ENCODE results near the gene CAAP1.
A peak's percentile ranks its signal among the peaks of the same experiment; 100 is the strongest.
"Not testable (repeated sequence)": the region's sequence is repeated elsewhere in the genome, so short reads cannot be mapped to it uniquely, and the experiment has no call there.

CAAP1 gene

GRCh38 chr9:26892251-26893029, at the start of gene CAAP1:
TSS of gene CAAP1 (minus strand) at chr9:26892802. CDS start at chr9:26892715, 87 bp downstream.
- peak; percentile 89 for DNase-seq (ENCODE audit: low read depth)

DNA sequence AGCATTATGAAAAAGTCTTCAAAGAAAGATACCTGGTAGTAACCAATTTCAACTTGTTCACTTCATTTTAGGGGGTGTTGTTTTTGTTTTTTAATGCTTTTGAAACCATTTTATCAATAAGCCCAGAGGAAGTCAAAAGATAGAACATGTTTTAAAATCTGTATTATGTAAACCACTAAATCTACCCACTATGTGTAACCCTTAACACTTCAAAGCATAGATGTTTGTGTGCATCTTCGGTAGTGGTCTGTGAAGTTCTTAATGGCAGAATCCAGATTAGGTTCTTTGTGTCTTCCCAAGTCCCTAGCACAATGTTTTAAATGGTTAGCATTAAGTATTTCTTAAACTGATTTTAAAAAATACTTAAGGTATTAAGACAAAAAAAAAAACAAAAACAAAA, 48.2 kb upstream of the CAAP1 start:
- no peak for DNase-seq (ENCODE audit: low read depth)

GRCh38 chr9:26939955-26940711, 47.5 kb upstream of the CAAP1 start:
- no peak for DNase-seq (ENCODE audit: low read depth)

DNA sequence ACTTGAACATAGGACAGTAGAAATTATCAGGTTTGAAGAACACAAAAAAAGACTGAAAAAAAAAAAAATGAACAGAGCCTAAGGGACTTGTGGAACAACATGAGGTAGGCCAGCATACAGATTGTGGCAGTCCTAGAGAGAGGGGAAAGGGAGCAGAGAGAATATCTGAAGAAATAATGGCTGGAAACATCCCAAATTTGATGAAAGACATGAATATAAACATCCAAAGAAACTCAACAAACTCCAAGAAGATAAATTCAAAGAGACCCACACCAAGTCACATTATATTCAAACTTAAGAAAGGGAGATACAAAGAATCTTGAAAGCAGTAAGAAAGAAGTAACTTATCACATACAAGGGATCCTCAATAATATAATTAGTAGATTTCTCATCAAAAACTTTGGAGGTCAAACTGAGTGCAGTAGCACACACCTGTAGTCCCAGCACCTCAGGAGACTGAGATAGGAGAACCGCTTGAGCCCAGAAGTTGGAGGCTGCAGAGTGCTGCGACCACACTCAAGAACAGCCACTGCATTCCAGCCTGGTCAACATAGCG, 45.3 kb upstream of the CAAP1 start:
- DNase-seq (ENCODE audit: low read depth) = no peak

GRCh38 chr9:26935847-26936246, 43.2 kb upstream of the CAAP1 start:
- no peak for DNase-seq (ENCODE audit: low read depth)

- no peak for DNase-seq (ENCODE audit: low read depth)
Observed at GRCh38 chr9:26928902-26929495, 36.4 kb upstream of the CAAP1 start.

DNA sequence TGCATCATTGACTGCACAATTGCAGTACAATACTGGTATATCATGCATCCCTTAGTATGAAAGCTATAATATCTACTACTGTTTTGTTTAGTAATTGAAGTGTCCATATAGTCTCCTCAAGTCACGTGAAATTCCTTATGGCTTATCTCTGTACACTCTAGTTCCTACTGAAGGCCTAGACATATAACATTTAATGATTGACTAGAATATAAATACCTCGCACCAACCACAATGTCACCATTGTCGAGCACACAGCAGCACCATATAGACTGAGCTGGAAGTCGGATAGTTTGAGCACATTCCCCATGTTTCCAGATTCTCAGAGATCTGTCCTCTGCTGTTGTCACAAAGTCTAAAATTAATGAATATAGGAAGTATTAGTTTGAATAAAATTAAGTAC, 33.0 kb upstream of the CAAP1 start:
- DNase-seq (ENCODE audit: low read depth) = no peak

DNA sequence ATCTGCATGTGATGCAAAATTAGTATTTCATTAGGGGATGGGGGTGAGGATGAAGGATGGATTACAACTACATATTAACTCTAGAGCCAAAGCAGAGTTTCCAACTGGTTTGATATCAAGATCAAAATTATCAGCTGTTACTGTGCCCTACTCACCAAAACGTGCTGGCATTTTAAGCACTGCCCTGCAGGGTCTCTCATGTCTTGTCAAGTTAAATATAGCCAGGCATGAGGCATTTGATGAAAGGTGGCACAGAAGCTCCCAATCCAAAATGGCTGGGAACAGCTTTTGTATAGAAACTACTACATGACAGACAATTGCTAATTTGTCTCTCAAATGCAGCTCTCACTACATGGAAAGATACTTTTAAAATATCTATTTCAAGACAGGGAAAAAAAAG, 27.1 kb upstream of the CAAP1 start:
- DNase-seq (ENCODE audit: low read depth) = no peak

- DNase-seq (ENCODE audit: low read depth) = no peak
Observed at GRCh38 chr9:26913138-26913668, 20.6 kb upstream of the CAAP1 start.

- no peak for DNase-seq (ENCODE audit: low read depth)
Observed at GRCh38 chr9:26904671-26905070, 12.1 kb upstream of the CAAP1 start.

DNA sequence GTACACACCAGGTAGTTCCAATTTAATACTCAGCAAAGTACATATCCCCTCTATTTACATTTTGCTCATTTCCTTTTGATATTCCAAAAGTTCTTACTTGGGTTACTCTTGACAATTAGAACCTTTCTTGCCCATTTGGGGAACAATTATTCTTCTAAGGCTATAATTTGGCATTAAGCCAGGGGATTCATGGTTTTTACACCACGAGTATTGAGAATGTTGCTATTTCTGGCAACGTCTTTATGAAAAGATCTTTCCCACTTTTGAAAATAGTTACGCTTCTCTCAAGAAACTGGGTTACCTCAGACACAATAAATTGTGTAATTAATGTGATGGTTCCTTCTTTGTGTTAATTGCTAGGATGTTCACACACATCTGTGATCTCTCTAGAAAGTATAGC, 11.5 kb upstream of the CAAP1 start:
- DNase-seq (ENCODE audit: low read depth) = no peak

DNA sequence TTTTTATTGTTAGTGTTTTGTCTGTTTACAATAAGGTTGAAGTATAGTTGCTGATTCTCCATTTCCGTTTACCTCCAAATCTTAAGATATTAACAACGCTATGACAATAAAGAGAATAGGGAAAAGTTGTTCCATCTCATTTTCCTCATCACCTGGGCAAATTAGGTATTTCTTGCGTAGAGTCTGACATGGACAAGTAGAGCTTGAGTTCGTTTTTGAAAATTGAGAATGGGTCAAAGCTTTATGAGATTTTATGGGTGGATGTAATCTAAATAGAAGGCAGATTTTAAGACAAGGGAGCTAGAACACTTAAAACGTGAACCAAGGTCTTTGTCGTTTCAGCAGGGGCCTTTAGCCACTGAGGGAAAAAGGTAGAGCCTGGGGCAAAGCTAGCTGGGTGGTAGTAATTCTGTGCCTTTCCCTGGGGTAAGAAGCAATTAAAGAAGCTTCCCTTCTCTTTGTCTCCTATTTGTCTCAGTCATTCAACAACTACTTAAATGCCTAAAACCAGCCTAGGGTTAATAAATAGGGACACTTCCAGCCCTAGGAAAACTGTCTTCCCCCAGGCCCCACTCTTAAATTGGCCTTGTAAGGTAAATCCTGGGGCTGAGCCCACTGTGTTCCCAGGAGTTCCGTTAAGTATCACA, 551 bp upstream of the CAAP1 start:
- DNase-seq (ENCODE audit: low read depth) = no peak

DNA sequence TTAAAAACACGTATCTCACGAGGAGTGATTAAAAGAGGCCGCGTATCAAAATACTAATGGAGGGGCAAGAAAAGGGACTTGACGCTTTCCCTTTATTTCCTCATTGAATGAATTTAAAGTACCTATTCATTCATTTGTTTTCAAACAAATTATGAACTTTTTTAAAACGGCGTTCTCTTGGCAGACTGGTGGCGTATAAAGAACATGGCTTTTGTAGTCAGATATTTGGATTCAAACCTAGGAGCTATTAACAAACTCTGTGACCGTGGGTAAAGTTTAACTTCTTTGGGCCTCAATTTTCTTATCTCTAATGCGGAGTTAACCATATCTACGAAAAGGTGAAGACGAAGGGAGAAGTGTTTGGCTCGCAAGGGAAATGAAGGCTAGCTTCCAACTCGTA, 876 bp downstream of the CAAP1 start:
- DNase-seq (ENCODE audit: low read depth) = no peak

GRCh38 chr9:26888271-26888670, 4.3 kb downstream of the CAAP1 start:
- DNase-seq (ENCODE audit: low read depth) = peak; percentile 25

DNA sequence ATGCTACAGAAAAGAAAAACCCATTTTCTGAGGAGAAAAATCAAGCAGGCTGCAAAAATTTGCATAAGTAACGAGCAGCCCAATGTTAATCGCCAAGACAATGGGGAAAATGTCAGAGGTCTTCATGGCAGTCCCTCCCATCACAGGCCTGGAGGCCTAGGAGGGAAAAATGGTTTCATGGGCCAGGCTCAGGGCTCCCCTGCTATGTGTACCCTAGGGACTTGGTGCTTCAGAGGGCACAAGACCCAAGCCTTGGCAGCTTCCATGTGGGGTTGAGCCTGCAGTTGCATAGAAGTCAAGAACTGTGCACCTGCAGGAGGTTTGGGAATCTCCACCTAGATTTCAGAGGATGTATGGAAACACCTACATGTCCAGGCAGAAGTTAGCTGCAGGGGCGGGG, 10.4 kb downstream of the CAAP1 start:
- no peak for DNase-seq (ENCODE audit: low read depth)

DNA sequence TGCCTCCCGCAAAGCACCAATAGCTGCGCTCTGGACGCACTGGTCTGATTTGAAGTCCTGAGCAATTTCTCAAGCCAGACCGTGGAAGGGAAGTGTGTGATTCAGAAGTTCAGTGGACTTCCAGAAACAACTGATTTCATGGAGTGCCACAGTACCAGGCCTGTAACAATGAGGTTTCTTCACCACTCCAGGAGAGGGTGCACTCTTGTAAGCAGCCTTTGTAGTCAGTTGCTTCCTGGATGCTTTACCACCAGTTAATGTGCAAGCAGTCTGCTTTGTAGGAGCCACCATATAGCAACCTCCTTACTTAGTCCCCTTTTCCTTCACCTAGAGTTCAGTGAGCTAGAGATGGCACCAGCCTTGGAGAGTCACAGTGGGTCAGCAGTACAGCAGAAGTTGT, 12.3 kb downstream of the CAAP1 start:
- DNase-seq (ENCODE audit: low read depth) = no peak

DNA sequence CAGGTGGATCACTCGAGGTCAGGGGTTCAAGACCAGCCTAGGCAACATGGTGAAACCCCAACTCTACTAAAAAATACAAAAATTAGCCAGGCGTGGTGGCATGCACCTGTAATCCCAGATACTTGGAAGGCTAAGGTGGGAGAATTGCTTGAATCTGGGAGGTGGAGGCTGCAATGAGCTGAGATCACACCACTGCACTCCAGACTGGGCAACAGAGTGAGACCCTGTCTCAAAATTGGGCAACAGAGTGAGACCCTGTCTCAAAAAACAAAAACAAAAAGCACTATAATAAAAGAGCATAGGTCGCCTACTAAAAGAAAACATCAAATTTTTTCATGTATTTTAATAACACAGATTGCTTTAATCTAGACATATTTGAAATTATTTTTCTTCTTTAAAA, 17.4 kb downstream of the CAAP1 start:
- DNase-seq (ENCODE audit: low read depth) = not testable (repeated sequence)

DNA sequence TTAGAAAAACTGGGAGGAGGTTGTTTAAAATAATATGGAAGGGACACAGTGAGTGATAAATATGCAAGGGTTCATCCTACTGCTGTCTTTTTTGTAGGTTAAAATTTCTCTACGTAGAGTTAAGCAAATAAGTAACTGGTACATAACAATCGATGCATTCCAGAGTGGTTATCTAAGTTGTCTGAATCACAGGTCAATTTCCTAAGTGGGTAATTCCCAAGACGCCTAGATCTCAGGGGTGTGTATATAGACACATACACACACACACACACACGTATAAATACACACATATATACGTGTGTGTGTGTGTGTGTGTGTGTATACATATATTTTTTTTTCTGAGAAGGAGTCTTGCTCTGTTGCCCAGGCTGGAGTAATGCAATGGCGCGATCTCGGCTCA, 22.3 kb downstream of the CAAP1 start:
- peak; percentile 62 for DNase-seq (ENCODE audit: low read depth)

DNA sequence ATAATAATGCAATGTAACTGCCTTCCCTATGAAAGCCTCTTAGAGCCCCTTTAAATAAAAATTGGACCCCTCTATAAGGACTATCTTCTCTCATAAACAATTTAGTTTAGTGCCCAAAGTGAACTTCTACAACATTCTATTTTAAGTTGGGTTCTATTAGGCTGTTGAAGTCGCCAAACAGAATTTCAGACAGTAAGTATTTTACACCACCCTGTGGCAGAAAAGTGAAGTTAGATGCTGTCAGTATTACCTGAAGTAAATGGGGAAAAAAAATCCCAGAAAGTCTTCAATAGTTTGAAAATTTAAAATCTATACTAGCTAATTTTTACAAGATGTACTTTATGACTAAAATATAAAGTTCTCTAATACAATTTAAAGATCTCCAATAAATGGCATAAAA, 29.5 kb downstream of the CAAP1 start:
- peak; percentile 6 for DNase-seq (ENCODE audit: low read depth)

GRCh38 chr9:26856413-26857032, 36.1 kb downstream of the CAAP1 start:
- peak; percentile 70 for DNase-seq (ENCODE audit: low read depth)

- no peak for DNase-seq (ENCODE audit: low read depth)
Observed at GRCh38 chr9:26850995-26851394, 41.6 kb downstream of the CAAP1 start.

GRCh38 chr9:26833792-26834191, 58.8 kb downstream of the CAAP1 start:
- DNase-seq (ENCODE audit: low read depth) = no peak

Measured in amniotic epithelial cell (primary cell).